Panc1 (cell line): ENCODE measurements around the gene SLC34A3. TPM values are rescaled to one million over a fixed set of nuclear protein-coding genes. Genes with fewer than 3 reads are reported as not detected.

Experiments
- ATAC-seq: fragments of 200-7000 bp; cut with Tn5 transposase; 2 replicates; pipeline ENCODE4 v1.9.1; 2020; ENCODE audit warnings: mild to moderate bottlenecking, moderate library complexity
- BruUV-seq: library from RNA; stranded (reverse); fragments of 400-500 nt; replicated peaks from 2 replicates; lab custom pipeline; 2021; lab: Mats Ljungman, UMichigan
- CTCF ChIA-PET: fragments of 300-600 bp; sonication (Branson Sonifier 250); formaldehyde crosslinking; loops from one replicate; lab custom pipeline; 2022; ENCODE audit warnings: antibody characterized with exemption; lab: Charles Lee
- POLR2A ChIA-PET: fragments of 300-600 bp; sonication (Branson Sonifier 250); formaldehyde crosslinking; loops from one replicate; lab custom pipeline; 2022; ENCODE audit warnings: antibody characterized with exemption; lab: Charles Lee
- DNase-seq: peaks from one replicate; pipeline ENCODE4 v3.0.0-alpha.2; 2010; ENCODE audit warnings: low read depth, low spot score
- H3K27ac ChIP-seq: 2 replicates; pipeline ENCODE4 v1.5.1; 2011; ENCODE audit warnings: mild to moderate bottlenecking, low read length, inconsistent platforms
- H3K27me3 ChIP-seq: fragments of 200-500 bp; sonication (Bioruptor generic); 2 replicates; pipeline ENCODE4 v1.6.0; 2014; ENCODE audit warnings: low read length, inconsistent platforms; ENCODE audit not compliant: control insufficient read depth, insufficient read depth
- H3K36me3 ChIP-seq: fragments of 200-500 bp; sonication (Bioruptor generic); 2 replicates; pipeline ENCODE4 v1.5.1; 2014; ENCODE audit warnings: inconsistent platforms, mild to moderate bottlenecking, low read length, moderate library complexity; ENCODE audit not compliant: control insufficient read depth, insufficient read depth
- H3K4me1 ChIP-seq: 2 replicates; pipeline ENCODE4 v1.5.1; 2011; ENCODE audit warnings: inconsistent platforms, mild to moderate bottlenecking, low read length, moderate library complexity; ENCODE audit not compliant: control insufficient read depth, insufficient read depth
- H3K4me3 ChIP-seq, 2 experiments: 2 replicates each; pipeline ENCODE4 v1.5.1; 2011 to 2012; ENCODE audit warnings: low read depth in 2 of 2, low read length in 2 of 2, mild to moderate bottlenecking in 2 of 2, inconsistent platforms in 1 of 2, moderate library complexity in 1 of 2
- H3K9me3 ChIP-seq: fragments of 200-500 bp; sonication (Bioruptor generic); 2 replicates; pipeline ENCODE4 v1.5.1; 2014; ENCODE audit warnings: low read depth, mild to moderate bottlenecking, inconsistent platforms, low read length, moderate library complexity; ENCODE audit not compliant: control insufficient read depth, insufficient read depth
- CTCF ChIP-seq: fragments of 450-650 bp; IDR thresholded peaks from 2 replicates; pipeline ENCODE4 v1.5.1; 2017; ENCODE audit warnings: mild to moderate bottlenecking
- POLR2AphosphoS5 ChIP-seq: IDR thresholded peaks from 2 replicates; pipeline ENCODE4 v1.6.1; 2012; ENCODE audit warnings: mild to moderate bottlenecking, low read depth, low read length, moderate library complexity
- REST ChIP-seq, 2 experiments: IDR thresholded peaks; 2 replicates each; pipeline ENCODE4 v1.6.1; 2011 to 2012; ENCODE audit warnings: low read depth in 2 of 2, control low read depth in 1 of 2, low read length in 1 of 2, mild to moderate bottlenecking in 1 of 2, moderate library complexity in 1 of 2; ENCODE audit not compliant: insufficient read depth in 1 of 2
- SIN3A ChIP-seq: IDR thresholded peaks from 2 replicates; pipeline ENCODE4 v1.6.1; 2012; ENCODE audit warnings: low read depth, mild to moderate bottlenecking, low read length, moderate library complexity, borderline replicate concordance; ENCODE audit not compliant: insufficient read depth
- TCF7L2 ChIP-seq: IDR thresholded peaks from 2 replicates; pipeline ENCODE4 v1.6.1; 2011; ENCODE audit warnings: mild to moderate bottlenecking, low read depth, low read length, inconsistent platforms
- in situ Hi-C: cut with HindIII; loops from 2 replicates; pipeline ENCODE4 v1.10.0; 2016; ENCODE audit warnings: low sequenced_read_pairs, low pct_unique_long_range_greater_than_20kb
- intact Hi-C: fragments of 100-400 bp; cut with micrococcal nuclease; formaldehyde crosslinking; loops from one replicate; pipeline ENCODE4 v1.10.0; 2022; ENCODE audit not compliant: unreplicated experiment
- total RNA-seq: library from RNA; stranded (reverse); gene quantifications from one replicate; pipeline ENCODE4 v1.2.1, GENCODE V29; 2021; ENCODE audit not compliant: unreplicated experiment

SLC34A3 gene
- total RNA-seq, 1 experiment from 2014 or later: not detected

- intact Hi-C loops (no loop called here), in situ Hi-C loops (no loop called here)
- ChIA-PET CTCF (no interaction called here), POLR2A (interaction anchor here (0.6 kb wide), 1 partner anchor 15 kb away, joined by 3 read pairs; no protein-coding TSS in a partner anchor)
- BruUV-seq: no TSS peak
- peaks cover 22% of the 10 kb centered on the region for H3K4me1 ChIP-seq
- H3K27ac ChIP-seq: peak within 1 kb of the TSS; percentile 87
- DNase-seq: no peak
- H3K9me3 ChIP-seq: no peaks in the 10 kb centered on the region
- peaks cover 2% of the 10 kb centered on the region; the same call in 1 of the 2 replicates for H3K36me3 ChIP-seq
- H3K4me3 ChIP-seq: peak within 1 kb of the TSS; percentile 84 to 90
- H3K27me3 ChIP-seq: no peaks in the 10 kb centered on the region
- TF ChIP-seq POLR2AphosphoS5 (peak; percentile 74), CTCF (no peak), SIN3A (peak; percentile 91; the same call in 1 of the 2 replicates), TCF7L2 (no peak), REST (IDR thresholded peaks at IDR 0.05; ENCODE audit: insufficient read depth in 1 of 2, low read depth in 2 of 2, low read length in 1 of 2) (no peak)
- ATAC-seq: peak; percentile 78
Measured at GRCh38 chr9:137205126-137206069, 25.3 kb upstream of the SLC34A3 start, which contains the start of the genes NDOR1 and TMEM203. Gene NDOR1, plus strand, starts transcription at chr9:137205700. Its CDS starts 78 bp downstream, at chr9:137205778. Gene TMEM203, minus strand, starts transcription at chr9:137205648. Its CDS starts 234 bp downstream, at chr9:137205414.

- DNase-seq (no peak), ATAC-seq (no peak)
- peaks cover 20% of the 10 kb centered on the region for H3K4me1 ChIP-seq
- H3K27me3 ChIP-seq: no peaks in the 10 kb centered on the region
- intact Hi-C loops: no loop called here
- BruUV-seq: no TSS peak
- H3K36me3 ChIP-seq: peaks cover 2% of the 10 kb centered on the region; the same call in 1 of the 2 replicates
- in situ Hi-C loops: no loop called here
- ChIA-PET POLR2A (no interaction called here), CTCF (no interaction called here)
- no peak for TF ChIP-seq REST (IDR thresholded peaks at IDR 0.05; ENCODE audit: insufficient read depth in 1 of 2, low read depth in 2 of 2, low read length in 1 of 2)
- TF ChIP-seq CTCF: no peak
- TF ChIP-seq TCF7L2: no peak
- TF ChIP-seq SIN3A: no peak
- TF ChIP-seq POLR2AphosphoS5: no peak
- H3K9me3 ChIP-seq: no peaks in the 10 kb centered on the region
- peak overlapping the region; percentile 84 to 90 for H3K4me3 ChIP-seq
- peak overlapping the region; percentile 87 for H3K27ac ChIP-seq
Measured at GRCh38 chr9:137206602-137207001, 24.1 kb upstream of the SLC34A3 start.
